DOHH2 (cell line): Measurements from ENCODE around the gene SPN.

Source experiments
- CTCF ChIP-seq: fragments of 200-600 bp; sonication (generic); IDR thresholded peaks from one replicate; pipeline ENCODE4 v1.5.1; 2014; ENCODE audit warnings: antibody characterized with exemption, mild to moderate bottlenecking, low read depth, low read length; ENCODE audit not compliant: poor library complexity, severe bottlenecking
- EZH2phosphoT487 ChIP-seq: fragments of 200-600 bp; sonication (generic); IDR thresholded peaks from 2 replicates; pipeline ENCODE4 v1.6.1; 2017; ENCODE audit warnings: borderline replicate concordance, mild to moderate bottlenecking, antibody characterized with exemption, low read length, moderate library complexity, mixed read lengths

- TF ChIP-seq CTCF (no peak), EZH2phosphoT487 (no peak)
Observed at GRCh38 chr16:29658705-29659104, 4.3 kb upstream of the SPN start.
